ENCODE results near the gene MADCAM1. TPM values are rescaled to one million over a fixed set of nuclear protein-coding genes. Genes with fewer than 3 reads are reported as not detected.

The MADCAM1 gene
- total RNA-seq, 2 experiments from 2014 or later: 0.24 to 0.37 TPM

GRCh38 chr19:508204-509150 lies 12.2 kb downstream of the MADCAM1 start:
- CTCF ChIA-PET: interaction anchor here (0.8 kb wide), 1 partner anchor 13 kb away, joined by 3 read pairs; no protein-coding TSS in a partner anchor
- DNase-seq: no peak
- peak overlapping the region; percentile 83 for H3K4me3 Mint-ChIP-seq
- intact Hi-C loops (cut with micrococcal nuclease): no loop called here
- H3K9me3 Mint-ChIP-seq: no peaks in the 10 kb centered on the region
- no peaks in the 10 kb centered on the region for H3K36me3 Mint-ChIP-seq (ENCODE audit: low read depth)
- peak overlapping the region; percentile 90 for H3K27ac Mint-ChIP-seq
- H3K27me3 Mint-ChIP-seq (ENCODE audit: low read depth): no peaks in the 10 kb centered on the region
- H3K4me1 Mint-ChIP-seq (ENCODE audit: low read depth): peaks cover 38% of the 10 kb centered on the region

- Mint-ChIP-seq H3K4me3 (peak overlapping the region; percentile 80), H3K27me3 (ENCODE audit: low read depth) (no peaks in the 10 kb centered on the region), H3K4me1 (ENCODE audit: low read depth) (peaks cover 40% of the 10 kb centered on the region), H3K36me3 (ENCODE audit: low read depth) (no peaks in the 10 kb centered on the region), H3K9me3 (no peaks in the 10 kb centered on the region), H3K27ac (peak overlapping the region; percentile 92)
- peak; percentile 97 for DNase-seq
- intact Hi-C loops (cut with micrococcal nuclease): loop anchor here (1.0 to 2.0 kb wide), 2 partner anchors 21 to 216 kb away; partner anchors contain the start of gene CDC34
- CTCF ChIA-PET: interaction anchor here (0.7 to 2.4 kb wide), 18 partner anchors 8 to 264 kb away, joined by 3 to 32 read pairs (median 5); partner anchors contain the start of genes CDC34 and MIER2
Observed at GRCh38 chr19:510606-511100, 14.4 kb downstream of the MADCAM1 start.

- intact Hi-C loops (cut with micrococcal nuclease): loop anchor here (1.0 to 2.0 kb wide), 2 partner anchors 20 to 216 kb away; partner anchors contain the start of gene CDC34
- CTCF ChIA-PET: interaction anchor here (0.7 to 2.4 kb wide), 15 partner anchors 11 to 264 kb away, joined by 3 to 32 read pairs (median 6); partner anchors contain the start of genes CDC34 and MIER2
- H3K36me3 Mint-ChIP-seq (ENCODE audit: low read depth): no peaks in the 10 kb centered on the region
- H3K27me3 Mint-ChIP-seq (ENCODE audit: low read depth): no peaks in the 10 kb centered on the region
- H3K4me1 Mint-ChIP-seq (ENCODE audit: low read depth): peaks cover 38% of the 10 kb centered on the region
- no peaks in the 10 kb centered on the region for H3K9me3 Mint-ChIP-seq
- DNase-seq: peak; percentile 89
- peak overlapping the region; percentile 80 for H3K4me3 Mint-ChIP-seq
- H3K27ac Mint-ChIP-seq: peak overlapping the region; percentile 92
Observed at GRCh38 chr19:511101-511851, 15.0 kb downstream of the MADCAM1 start.

GRCh38 chr19:512547-513365 lies 16.5 kb downstream of the MADCAM1 start:
- Mint-ChIP-seq H3K9me3 (no peaks in the 10 kb centered on the region), H3K4me1 (ENCODE audit: low read depth) (peaks cover 41% of the 10 kb centered on the region), H3K4me3 (no peak overlapping the region), H3K27me3 (ENCODE audit: low read depth) (no peaks in the 10 kb centered on the region), H3K27ac (no peak overlapping the region), H3K36me3 (ENCODE audit: low read depth) (no peaks in the 10 kb centered on the region)
- CTCF ChIA-PET: no interaction called here
- DNase-seq: no peak
- intact Hi-C loops (cut with micrococcal nuclease): no loop called here

- Mint-ChIP-seq H3K4me1 (ENCODE audit: low read depth) (peaks cover 34% of the 10 kb centered on the region), H3K27me3 (ENCODE audit: low read depth) (no peaks in the 10 kb centered on the region), H3K4me3 (no peak overlapping the region), H3K36me3 (ENCODE audit: low read depth) (no peaks in the 10 kb centered on the region), H3K9me3 (no peaks in the 10 kb centered on the region), H3K27ac (no peak overlapping the region)
- intact Hi-C loops (cut with micrococcal nuclease): no loop called here
- CTCF ChIA-PET: no interaction called here
- DNase-seq: no peak
Observed at GRCh38 chr19:513368-514165, 17.3 kb downstream of the MADCAM1 start.

- CTCF ChIA-PET: no interaction called here
- intact Hi-C loops (cut with micrococcal nuclease): no loop called here
Observed at GRCh38 chr19:514166-514663, 17.9 kb downstream of the MADCAM1 start.

GRCh38 chr19:517721-518597 lies 21.7 kb downstream of the MADCAM1 start:
- H3K9me3 Mint-ChIP-seq: no peaks in the 10 kb centered on the region
- H3K36me3 Mint-ChIP-seq (ENCODE audit: low read depth): no peaks in the 10 kb centered on the region
- H3K4me1 Mint-ChIP-seq (ENCODE audit: low read depth): peaks cover 6% of the 10 kb centered on the region
- intact Hi-C loops (cut with micrococcal nuclease): no loop called here
- no peak overlapping the region for H3K4me3 Mint-ChIP-seq
- DNase-seq: no peak
- CTCF ChIA-PET: interaction anchor here (0.6 to 1.1 kb wide), 2 partner anchors 8 to 12 kb away, joined by 3 to 4 read pairs; no protein-coding TSS in a partner anchor
- H3K27ac Mint-ChIP-seq: no peak overlapping the region
- H3K27me3 Mint-ChIP-seq (ENCODE audit: low read depth): no peaks in the 10 kb centered on the region

More at GRCh38 chr19:514166-514663, 17.9 kb downstream of the MADCAM1 start:
- Mint-ChIP-seq H3K4me1 (ENCODE audit: low read depth) (peaks cover 28% of the 10 kb centered on the region), H3K4me3 (no peak overlapping the region), H3K27me3 (ENCODE audit: low read depth) (no peaks in the 10 kb centered on the region), H3K36me3 (ENCODE audit: low read depth) (no peaks in the 10 kb centered on the region), H3K9me3 (no peaks in the 10 kb centered on the region), H3K27ac (no peak overlapping the region)
- DNase-seq: no peak

- Mint-ChIP-seq H3K9me3 (no peaks in the 10 kb centered on the region), H3K27me3 (ENCODE audit: low read depth) (no peaks in the 10 kb centered on the region), H3K4me1 (ENCODE audit: low read depth) (peaks cover 6% of the 10 kb centered on the region), H3K36me3 (ENCODE audit: low read depth) (no peaks in the 10 kb centered on the region), H3K27ac (no peak overlapping the region), H3K4me3 (no peak overlapping the region)
- intact Hi-C loops (cut with micrococcal nuclease): no loop called here
- peak; percentile 62 for DNase-seq
- CTCF ChIA-PET: interaction anchor here (0.6 to 1.1 kb wide), 2 partner anchors 9 to 12 kb away, joined by 3 to 4 read pairs; no protein-coding TSS in a partner anchor
Observed at GRCh38 chr19:518598-519231, 22.4 kb downstream of the MADCAM1 start.

GRCh38 chr19:519449-519865 lies 23.2 kb downstream of the MADCAM1 start:
- H3K4me1 Mint-ChIP-seq (ENCODE audit: low read depth): peaks cover 4% of the 10 kb centered on the region
- intact Hi-C loops (cut with micrococcal nuclease): no loop called here

GRCh38 chr19:522726-523125 lies 26.4 kb downstream of the MADCAM1 start:
- Mint-ChIP-seq H3K4me1 (ENCODE audit: low read depth) (no peaks in the 10 kb centered on the region), H3K36me3 (ENCODE audit: low read depth) (no peaks in the 10 kb centered on the region), H3K27me3 (ENCODE audit: low read depth) (no peaks in the 10 kb centered on the region), H3K9me3 (no peaks in the 10 kb centered on the region), H3K27ac (no peak overlapping the region), H3K4me3 (no peak overlapping the region)
- CTCF ChIA-PET: interaction anchor here (1.9 kb wide), 1 partner anchor 12 kb away, joined by 14 read pairs; no protein-coding TSS in a partner anchor
- DNase-seq: no peak
- intact Hi-C loops (cut with micrococcal nuclease): no loop called here

More at GRCh38 chr19:519449-519865, 23.2 kb downstream of the MADCAM1 start:
- Mint-ChIP-seq H3K27me3 (ENCODE audit: low read depth) (no peaks in the 10 kb centered on the region), H3K27ac (no peak overlapping the region), H3K4me3 (no peak overlapping the region), H3K36me3 (ENCODE audit: low read depth) (no peaks in the 10 kb centered on the region), H3K9me3 (no peaks in the 10 kb centered on the region)
- CTCF ChIA-PET: no interaction called here
- DNase-seq: no peak

Data from activated naive CD4-positive, alpha-beta T cell treated with anti-CD3 and anti-CD28 coated beads for 36 hours (primary cell).